Muscle layer of colon (tissue), 2 donors: ENCODE data around the gene SIGLEC7.

ENCODE experiments used
- H3K27ac ChIP-seq: one replicate; pipeline ENCODE4 v1.7.0; 2013; ENCODE audit warnings: low read depth, mild to moderate bottlenecking, low read length, moderate library complexity
- H3K27me3 ChIP-seq, 2 donors: one replicate each; pipeline ENCODE4 v1.7.0; 2013; ENCODE audit warnings: low read length in 2 of 2, mild to moderate bottlenecking in 2 of 2; ENCODE audit not compliant: insufficient read depth in 2 of 2, control insufficient read depth in 1 of 2
- H3K36me3 ChIP-seq: one replicate; pipeline ENCODE4 v1.7.0; 2013; ENCODE audit warnings: mild to moderate bottlenecking, low read length; ENCODE audit not compliant: insufficient read depth
- H3K4me1 ChIP-seq: one replicate; pipeline ENCODE4 v1.7.0; 2013; ENCODE audit warnings: mild to moderate bottlenecking, low read length; ENCODE audit not compliant: insufficient read depth
- H3K4me3 ChIP-seq, 2 donors: one replicate each; pipeline ENCODE4 v1.7.0; 2013; ENCODE audit warnings: low read length in 2 of 2, low read depth in 1 of 2, mild to moderate bottlenecking in 1 of 2, moderate library complexity in 1 of 2
- H3K9ac ChIP-seq: one replicate; pipeline ENCODE4 v1.7.0; 2013; ENCODE audit warnings: low read length
- H3K9me3 ChIP-seq: one replicate; pipeline ENCODE4 v1.7.0; 2013; ENCODE audit warnings: mild to moderate bottlenecking, low read length
- donor health status: abdominal sarcoma.
- donor health status: Adenocarcinoma of cecum.

SIGLEC7 gene

DNA sequence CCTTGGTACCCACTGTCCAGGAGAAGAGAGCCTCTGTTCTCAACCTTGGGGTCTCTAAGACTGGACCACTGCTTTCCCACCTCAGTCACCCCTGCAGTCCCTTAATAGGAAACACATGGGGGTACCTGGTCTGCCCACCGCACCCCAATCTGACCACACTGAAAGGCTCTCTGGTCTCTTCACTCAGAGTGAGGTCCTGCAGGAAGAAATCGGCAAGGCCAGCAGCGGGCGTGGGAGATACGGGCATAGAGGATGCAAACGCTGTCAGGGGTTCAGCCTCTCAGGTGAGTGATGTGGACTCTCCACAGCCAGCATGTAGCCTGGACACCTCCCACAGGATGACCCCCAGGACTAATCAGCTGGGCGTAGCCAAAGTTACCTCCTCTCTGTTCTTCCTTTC is 13.9 kb upstream of the SIGLEC7 start:
- Histone ChIP-seq H3K9ac (no peak overlapping the region), H3K36me3 (no peaks in the 10 kb centered on the region), H3K4me1 (no peaks in the 10 kb centered on the region), H3K4me3 (no peak overlapping the region), H3K27me3 (peaks cover 0 to 9% of the 10 kb centered on the region in 2 donors), H3K27ac (no peak overlapping the region), H3K9me3 (no peaks in the 10 kb centered on the region)

DNA sequence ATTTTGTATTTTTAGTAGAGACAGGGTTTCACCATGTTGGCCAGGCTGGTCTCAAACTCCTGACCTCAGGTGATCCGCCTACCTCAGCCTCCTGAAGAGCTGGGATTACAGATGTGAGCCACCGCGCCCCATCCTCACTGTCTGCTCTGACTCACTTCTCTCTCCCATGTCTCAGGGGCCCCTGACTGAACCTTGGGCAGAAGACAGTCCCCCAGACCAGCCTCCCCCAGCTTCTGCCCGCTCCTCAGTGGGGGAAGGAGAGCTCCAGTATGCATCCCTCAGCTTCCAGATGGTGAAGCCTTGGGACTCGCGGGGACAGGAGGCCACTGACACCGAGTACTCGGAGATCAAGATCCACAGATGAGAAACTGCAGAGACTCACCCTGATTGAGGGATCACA is 12.4 kb upstream of the SIGLEC7 start:
- Histone ChIP-seq H3K4me3 (no peak overlapping the region), H3K4me1 (no peaks in the 10 kb centered on the region), H3K27me3 (peaks cover 0 to 4% of the 10 kb centered on the region in 2 donors), H3K9ac (no peak overlapping the region), H3K27ac (no peak overlapping the region), H3K36me3 (no peaks in the 10 kb centered on the region), H3K9me3 (no peaks in the 10 kb centered on the region)

DNA sequence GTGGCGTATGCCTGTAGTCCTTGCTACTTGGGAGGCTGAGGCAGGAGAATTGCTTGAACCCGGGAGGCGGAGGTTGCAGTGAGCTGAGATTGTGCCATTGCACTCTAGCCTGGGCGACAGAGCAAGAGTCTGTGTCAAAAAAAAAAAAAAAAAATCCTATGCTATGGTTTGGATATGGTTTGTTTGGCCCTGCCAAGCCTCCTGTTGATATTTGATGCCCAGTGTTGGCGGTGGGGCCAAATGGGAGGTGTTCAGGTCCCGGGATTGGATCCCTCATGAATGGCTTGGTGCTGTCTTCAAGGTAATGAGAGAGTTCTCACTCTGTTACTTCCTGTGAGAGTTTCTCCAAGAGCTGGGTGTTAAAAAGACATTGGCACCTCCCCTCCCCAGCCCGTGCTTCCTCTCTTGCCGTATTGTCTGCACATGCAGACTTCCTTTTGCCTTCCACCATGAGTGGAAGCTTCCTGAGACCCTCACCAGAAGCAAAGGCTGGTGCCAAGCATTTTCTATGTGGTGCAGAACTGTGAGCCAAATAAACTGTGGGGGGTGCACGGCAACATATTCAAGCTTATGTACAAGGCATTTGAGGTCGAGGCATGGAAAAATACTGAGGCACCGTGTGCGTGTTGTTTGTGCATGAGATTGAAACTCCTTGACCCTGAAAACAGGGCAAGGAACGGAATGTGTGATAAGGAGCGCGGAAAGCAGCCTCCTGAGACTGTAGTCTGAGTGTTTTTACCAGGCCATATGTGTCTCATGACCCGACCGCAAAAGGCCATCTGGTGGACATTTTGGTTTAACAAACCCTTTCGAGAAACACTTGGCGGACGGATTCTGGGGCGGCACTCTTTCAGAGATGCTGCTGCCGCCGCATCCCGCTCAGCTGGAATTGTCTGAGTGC is 10.1 kb upstream of the SIGLEC7 start:
- Histone ChIP-seq H3K36me3 (no peaks in the 10 kb centered on the region), H3K9ac (no peak overlapping the region), H3K4me3 (no peak overlapping the region), H3K27ac (no peak overlapping the region), H3K9me3 (no peaks in the 10 kb centered on the region), H3K4me1 (no peaks in the 10 kb centered on the region), H3K27me3 (peaks cover 0 to 1% of the 10 kb centered on the region in 2 donors)

DNA sequence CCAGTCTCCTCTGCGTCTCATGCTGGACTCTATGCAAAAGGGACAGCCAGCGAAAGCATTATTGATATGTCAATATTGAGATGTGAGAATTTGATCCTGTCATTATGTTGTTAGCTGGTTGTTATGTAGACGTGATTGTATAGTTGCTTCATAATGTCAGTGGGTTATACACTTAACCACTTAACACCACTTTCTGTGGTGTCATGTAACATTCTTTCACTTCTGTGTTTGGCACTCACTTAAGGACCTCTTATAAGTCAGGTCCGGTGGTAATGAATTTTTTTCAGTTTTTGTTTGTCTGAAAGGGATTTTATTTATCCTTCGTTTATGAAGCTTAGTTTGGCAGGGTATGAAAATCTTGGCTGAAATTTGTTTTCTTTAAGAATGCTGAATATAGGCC is 7.1 kb upstream of the SIGLEC7 start:
- H3K27ac ChIP-seq, result no peak overlapping the region
- H3K9ac ChIP-seq, result no peak overlapping the region
- H3K27me3 ChIP-seq, result no peaks in the 10 kb centered on the region

DNA sequence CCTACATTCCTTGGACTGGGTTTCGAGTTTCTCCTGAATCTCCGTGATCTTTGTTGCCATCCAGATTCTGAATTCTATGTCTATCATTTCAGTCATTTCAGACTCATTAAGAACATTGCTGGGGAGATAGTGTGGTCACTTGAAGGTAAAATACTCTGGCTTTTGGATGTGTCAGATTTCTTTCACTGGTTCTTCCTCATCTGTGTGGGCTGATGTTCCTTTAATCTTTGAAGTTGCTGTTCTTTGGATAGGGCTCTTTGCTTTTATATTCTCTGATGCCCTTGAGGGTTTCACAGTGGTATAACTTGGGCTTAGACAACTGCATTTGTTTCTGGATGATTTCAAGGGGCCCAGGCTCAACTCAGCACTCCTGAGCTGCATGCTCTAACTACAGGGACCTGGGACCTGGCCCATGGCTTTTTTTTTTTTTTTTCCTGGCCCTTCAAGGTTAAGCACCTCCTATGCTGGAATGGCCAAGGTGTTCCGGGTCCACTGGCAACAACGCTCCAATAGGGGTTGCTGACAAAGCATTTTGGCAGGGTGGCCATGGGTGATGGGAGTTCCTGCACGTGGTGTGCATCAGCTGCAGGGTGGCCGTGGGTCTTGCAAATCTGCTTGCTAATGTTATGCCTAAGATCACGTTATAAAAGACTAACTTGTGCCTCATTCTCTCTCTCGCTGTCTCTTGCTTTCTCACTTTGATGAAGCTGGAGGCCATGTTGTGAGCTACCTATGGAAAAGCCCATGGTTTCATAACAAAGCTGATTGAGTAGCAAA is 5.9 kb upstream of the SIGLEC7 start:
- Histone ChIP-seq H3K9ac (no peak overlapping the region), H3K4me3 (no peak overlapping the region), H3K36me3 (no peaks in the 10 kb centered on the region), H3K27ac (no peak overlapping the region), H3K4me1 (peaks cover 1% of the 10 kb centered on the region), H3K9me3 (no peaks in the 10 kb centered on the region), H3K27me3 (no peaks in the 10 kb centered on the region)

More for the DNA sequence above, 7.1 kb upstream of the SIGLEC7 start:
- no peak overlapping the region for H3K4me3 ChIP-seq
- H3K9me3 ChIP-seq, result no peaks in the 10 kb centered on the region
- no peaks in the 10 kb centered on the region for H3K4me1 ChIP-seq
- H3K36me3 ChIP-seq, result no peaks in the 10 kb centered on the region

DNA sequence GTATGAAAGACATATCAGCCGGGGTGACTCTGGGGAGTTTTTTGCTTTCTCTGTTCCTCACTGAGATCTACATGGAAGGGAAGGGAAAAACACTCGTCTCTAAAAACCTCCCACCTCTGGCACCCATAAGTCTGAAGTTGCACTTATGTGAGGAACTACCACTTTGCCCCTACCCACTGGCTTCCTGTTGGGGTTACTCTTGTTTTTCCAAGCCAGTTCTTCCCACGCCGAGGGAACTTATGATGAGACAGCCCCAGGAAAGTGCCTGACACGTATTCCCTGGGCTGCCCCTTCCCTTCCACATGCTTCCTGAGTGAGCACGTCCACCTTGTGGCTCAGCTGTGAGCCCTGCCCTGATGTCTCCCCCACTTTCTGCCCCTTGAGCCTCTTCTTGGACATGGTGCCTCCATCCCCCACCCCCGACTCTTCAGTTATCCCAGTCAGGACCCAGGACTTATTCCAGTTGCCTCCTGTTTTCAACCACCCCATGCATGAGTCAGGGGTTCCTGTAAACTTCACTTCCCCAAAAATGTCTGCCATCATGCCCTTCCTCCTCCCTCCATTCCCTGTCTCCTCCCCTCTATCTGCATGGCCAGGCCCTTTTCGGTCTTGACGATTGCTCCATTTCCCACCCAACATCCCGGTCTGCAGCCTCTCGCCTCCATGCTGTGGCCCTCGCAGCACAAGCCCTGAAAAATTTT is 5.1 kb upstream of the SIGLEC7 start:
- no peaks in the 10 kb centered on the region for H3K36me3 ChIP-seq
- H3K27ac ChIP-seq, result no peak overlapping the region
- H3K4me3 ChIP-seq, result no peak overlapping the region
- no peak overlapping the region for H3K9ac ChIP-seq
- peaks cover 3% of the 10 kb centered on the region for H3K4me1 ChIP-seq
- peaks cover 0 to under 1% of the 10 kb centered on the region in 2 donors for H3K27me3 ChIP-seq
- H3K9me3 ChIP-seq, result no peaks in the 10 kb centered on the region

DNA sequence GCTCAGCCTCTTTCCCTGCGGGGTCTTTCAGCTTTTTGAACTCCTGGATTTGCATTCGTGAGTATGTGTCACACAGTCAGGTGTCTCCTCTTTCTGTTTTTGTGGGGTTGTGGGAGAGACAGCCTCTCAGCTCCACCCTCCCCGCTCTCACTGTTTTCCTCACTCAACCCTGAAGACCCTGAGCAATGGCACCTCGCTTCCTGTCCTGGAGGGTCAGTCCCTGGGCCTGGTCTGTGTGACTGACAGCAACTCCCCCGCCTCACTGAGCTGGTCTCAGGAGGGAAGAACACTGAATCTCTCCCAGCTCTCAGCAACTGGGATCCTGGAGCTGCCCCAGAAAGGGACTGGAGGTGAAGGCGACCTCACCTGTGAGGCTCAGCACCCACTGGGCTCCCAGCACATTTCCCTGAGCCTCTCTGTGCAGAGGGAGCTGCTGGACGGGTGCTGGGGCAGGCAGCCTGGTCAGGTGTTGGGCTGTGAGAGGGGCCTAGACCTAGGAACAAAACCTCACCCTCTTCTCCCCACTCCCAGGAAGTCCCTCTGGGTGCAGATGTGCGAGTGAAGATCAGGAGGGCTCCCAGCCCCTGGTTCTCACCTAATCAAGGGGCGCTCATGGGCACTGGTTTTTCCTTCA is 4.2 kb upstream of the SIGLEC7 start:
- H3K9me3 ChIP-seq, result no peaks in the 10 kb centered on the region
- H3K4me1 ChIP-seq, result peaks cover 3% of the 10 kb centered on the region
- H3K36me3 ChIP-seq, result no peaks in the 10 kb centered on the region
- H3K27me3 ChIP-seq, result peaks cover 0 to 5% of the 10 kb centered on the region in 2 donors
- H3K4me3 ChIP-seq, result no peak overlapping the region
- no peak overlapping the region for H3K9ac ChIP-seq
- H3K27ac ChIP-seq, result no peak overlapping the region

DNA sequence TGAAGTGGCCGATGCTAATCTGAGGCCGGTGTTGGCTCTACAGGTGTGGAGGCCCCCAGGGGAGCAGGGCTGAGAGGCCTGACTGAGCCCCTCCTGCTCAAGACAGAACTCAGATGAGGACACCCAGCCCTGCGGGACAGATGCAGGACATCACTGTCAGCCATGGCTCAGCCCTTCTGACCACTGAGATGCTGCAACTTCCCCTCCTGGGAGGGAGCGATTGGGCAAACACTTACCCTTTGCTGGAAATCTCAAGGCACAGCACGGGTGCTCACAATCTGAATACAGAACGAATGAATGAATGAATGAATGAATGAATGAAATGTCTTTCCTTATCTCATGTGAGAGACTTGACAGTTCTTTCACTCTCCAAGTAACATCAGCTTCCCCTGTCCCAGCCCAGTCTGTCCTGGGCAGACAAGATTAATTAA is 3.5 kb upstream of the SIGLEC7 start:
- Histone ChIP-seq H3K27me3 (peaks cover 0 to 5% of the 10 kb centered on the region in 2 donors), H3K4me1 (peaks cover 3% of the 10 kb centered on the region), H3K4me3 (no peak overlapping the region), H3K27ac (no peak overlapping the region), H3K9ac (no peak overlapping the region), H3K36me3 (no peaks in the 10 kb centered on the region), H3K9me3 (no peaks in the 10 kb centered on the region)

DNA sequence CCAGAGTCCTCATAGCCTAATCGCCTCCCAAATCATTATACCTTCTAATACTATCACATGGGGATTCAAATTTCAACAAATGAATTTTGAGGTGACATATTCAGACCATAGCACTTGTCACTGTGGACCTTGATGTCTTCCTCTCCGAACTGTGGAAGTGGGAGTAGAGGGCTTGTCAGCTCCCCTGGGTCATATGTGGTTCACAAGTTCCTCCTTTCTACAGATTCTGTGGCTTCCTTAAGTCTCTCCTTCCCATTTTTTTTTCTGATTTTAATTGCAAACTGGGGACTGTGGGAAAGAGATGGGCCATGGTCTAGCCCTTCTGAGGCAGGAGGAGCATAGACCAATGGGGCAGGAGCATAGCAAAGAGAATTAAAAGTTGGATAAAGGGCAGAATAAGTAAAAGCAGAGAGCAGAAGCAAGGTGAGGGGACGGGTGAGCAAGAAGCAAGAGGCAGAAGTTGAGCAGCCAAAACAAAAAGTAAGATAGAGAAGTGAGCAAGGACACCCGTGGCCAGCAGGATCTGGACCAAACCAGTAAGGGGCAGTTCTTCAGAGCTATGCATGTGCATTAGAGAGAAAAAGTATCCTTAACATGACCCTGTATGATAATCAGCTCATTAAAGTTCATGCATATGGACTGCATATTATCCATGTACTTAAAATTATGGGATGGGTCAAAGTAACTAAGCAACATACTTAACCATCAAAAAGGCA is 2.6 kb upstream of the SIGLEC7 start:
- Histone ChIP-seq H3K9me3 (no peaks in the 10 kb centered on the region), H3K27me3 (peaks cover 0 to 5% of the 10 kb centered on the region in 2 donors), H3K36me3 (no peaks in the 10 kb centered on the region), H3K4me1 (peaks cover 3% of the 10 kb centered on the region), H3K27ac (no peak overlapping the region), H3K4me3 (no peak overlapping the region), H3K9ac (no peak overlapping the region)

DNA sequence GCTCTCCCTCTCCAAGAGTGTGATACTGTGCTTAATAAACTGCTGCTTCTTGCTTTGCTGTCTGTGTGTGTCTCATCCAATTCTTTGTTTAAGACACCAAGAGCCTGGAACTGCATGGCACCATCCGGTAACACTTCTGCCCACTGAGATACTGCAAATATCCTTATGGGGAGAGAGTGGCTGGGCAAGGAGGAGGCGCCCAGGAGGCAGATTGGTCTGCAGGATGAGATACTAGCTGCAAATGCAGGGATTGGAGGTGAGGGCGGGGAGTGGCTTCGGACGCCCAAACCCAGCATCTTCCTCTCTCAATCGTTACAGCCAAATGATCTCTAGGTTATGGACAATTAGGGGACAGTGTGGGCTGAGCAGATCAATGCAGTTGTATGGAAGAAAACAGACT is 1.7 kb upstream of the SIGLEC7 start:
- Histone ChIP-seq H3K9ac (no peak overlapping the region), H3K9me3 (no peaks in the 10 kb centered on the region), H3K36me3 (no peaks in the 10 kb centered on the region), H3K4me3 (no peak overlapping the region), H3K4me1 (peaks cover 3% of the 10 kb centered on the region), H3K27ac (no peak overlapping the region), H3K27me3 (peaks cover 0 to 5% of the 10 kb centered on the region in 2 donors)
